HG03025 (cell line): ENCODE results near the gene THAP10.
"Not testable (repeated sequence)": the region's sequence is repeated elsewhere in the genome, so short reads cannot be mapped to it uniquely, and the experiment has no call there.

ENCODE experiments used
- ATAC-seq: cut with Tn5 transposase; IDR thresholded peaks from one replicate; pipeline ENCODE4 v1.9.1; 2021; ENCODE audit warnings: mild to moderate bottlenecking, moderate library complexity; ENCODE audit not compliant: unreplicated experiment, low FRiP score

Gene THAP10

GRCh38 chr15:70879401-70879800 lies 12.8 kb downstream of the THAP10 start:
- ATAC-seq, result no peak

GRCh38 chr15:70876683-70877082 lies 15.6 kb downstream of the THAP10 start:
- no peak for ATAC-seq

GRCh38 chr15:70876011-70876410 lies 16.2 kb downstream of the THAP10 start:
- ATAC-seq, result no peak

GRCh38 chr15:70875001-70875782 lies 17.0 kb downstream of the THAP10 start:
- no peak for ATAC-seq

DNA sequence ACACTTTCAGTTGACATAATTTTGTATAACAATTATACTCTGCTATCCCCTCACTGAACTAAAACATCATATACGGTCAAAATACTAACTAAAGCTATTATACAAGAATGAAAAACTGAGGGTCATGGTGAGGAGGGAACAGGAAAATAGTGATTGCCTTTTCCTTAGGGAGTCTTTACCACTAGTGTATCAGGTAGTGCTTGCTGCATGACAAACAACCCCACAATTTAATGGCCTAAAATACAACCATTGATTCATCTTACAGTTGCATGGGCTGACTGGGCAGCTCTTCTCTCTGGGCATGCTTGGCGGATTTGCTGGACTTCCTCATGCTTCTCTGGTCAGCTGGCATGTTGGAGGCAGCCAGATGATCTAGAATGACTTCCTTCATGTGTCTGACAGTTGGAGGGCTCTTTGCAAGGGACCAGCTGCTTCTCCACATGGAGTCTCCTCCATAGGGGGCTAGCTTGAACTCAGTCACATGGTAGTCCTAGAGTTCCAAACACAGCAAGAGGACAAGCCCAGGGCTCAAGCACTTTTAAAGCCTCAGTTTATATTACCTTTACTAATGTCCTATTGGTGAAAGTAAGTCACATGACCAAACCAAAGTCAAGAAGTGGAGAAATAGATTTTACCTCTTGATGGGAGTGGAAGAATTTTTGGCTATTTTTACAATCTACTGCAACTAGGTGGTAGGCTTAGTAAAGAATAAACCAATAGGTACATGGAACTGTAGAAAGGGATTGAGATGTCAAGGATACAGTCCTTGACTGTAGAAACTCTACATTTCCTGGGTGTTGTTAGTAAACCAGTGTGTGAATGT lies 18.8 kb downstream of the THAP10 start:
- ATAC-seq, result no peak

GRCh38 chr15:70871490-70871889 lies 20.7 kb downstream of the THAP10 start:
- ATAC-seq, result not testable (repeated sequence)

DNA sequence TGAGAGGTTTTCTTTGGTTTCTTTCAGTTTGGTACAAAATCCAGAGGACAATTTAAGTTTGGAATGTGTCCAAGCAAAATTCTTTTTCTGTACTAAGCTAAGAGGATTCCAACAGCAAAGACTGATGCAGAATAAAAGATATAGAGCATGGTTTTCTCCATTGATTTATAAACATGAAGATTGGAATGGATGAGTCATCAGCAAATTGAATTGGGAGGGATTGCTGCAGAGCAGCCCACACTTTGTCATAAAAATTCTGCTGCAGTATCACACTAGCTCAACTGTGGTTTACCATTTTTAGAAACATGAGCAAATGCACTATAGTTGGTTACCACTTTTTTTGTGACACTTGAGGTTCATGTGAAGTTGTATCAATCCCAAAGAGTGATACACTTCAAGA lies 22.2 kb downstream of the THAP10 start:
- no peak for ATAC-seq

DNA sequence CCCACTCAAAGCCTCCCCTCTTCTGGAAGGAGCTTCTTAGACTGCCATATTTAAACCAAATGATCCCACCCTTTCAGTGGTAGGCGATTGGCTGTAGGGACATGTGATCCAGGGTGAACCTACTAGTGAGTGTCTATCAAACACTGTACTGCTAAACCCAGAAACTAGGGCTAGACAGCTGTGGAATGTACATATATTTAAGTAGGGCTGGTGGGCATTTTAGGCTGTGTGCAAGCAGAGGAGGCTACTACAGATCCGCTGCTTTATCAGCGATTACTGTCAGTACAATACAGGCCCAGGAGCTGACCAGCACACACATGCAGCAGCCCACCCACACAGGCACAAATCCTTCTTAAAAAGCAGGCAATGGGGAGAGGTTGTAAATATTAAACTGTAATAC lies 22.9 kb downstream of the THAP10 start:
- no peak for ATAC-seq

DNA sequence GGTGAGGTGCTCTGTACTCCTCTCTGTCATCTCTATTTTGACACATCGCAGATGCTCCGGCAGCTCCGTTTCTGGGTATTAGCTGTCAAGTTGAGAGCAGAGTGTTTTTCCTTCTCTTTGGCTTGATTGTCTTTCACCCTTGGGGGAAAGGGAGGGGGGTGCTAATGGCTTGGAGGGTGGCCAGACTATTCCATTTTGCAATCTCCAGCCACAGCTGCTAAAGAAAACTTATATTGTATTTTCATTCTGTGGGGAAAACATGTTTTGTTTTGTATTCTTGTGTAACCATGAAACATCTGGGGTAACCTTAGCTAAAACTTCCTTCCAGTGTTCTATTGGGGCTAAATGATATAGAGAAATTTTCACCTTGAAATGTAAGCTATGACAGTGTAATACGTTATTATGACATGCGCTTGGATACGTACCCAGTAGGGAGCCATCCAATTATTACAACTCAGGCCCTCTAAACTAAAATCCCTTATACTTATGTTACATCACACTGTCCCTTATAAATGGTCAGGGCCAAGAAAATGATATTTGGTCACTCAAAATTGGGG lies 24.2 kb downstream of the THAP10 start:
- no peak for ATAC-seq

DNA sequence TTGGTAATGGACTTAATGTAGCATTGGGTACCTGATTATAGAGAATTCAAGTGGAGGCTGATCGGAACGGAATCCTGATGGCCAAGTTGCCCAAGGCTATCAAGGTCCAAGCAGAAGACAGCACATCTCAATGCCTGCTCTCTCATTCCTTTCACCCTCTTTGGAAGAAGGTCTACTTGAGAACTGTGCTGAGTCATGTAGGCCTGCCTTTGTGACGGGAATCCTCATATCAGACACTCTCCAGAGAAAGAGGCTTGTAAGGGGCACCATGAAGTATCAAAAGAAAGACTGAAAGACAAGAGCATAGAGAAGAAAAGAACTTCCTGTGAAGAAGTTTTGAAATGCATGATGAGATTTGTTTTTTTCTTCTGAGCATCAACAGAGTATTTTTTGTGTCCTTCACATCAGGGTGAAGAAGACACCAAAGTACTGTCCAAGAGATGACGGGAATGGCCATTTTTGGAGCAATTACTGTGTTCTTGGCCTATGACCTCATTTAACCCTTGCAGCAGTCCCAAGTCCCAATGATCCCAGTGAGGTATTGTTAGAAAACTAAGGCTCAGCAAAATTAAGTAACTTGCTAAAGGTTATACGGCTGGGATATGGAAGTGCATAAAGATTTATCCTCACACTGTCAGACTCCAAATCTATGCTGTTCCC lies 25.1 kb downstream of the THAP10 start:
- ATAC-seq, result no peak

GRCh38 chr15:70863450-70864218 lies 28.6 kb downstream of the THAP10 start:
- no peak for ATAC-seq

DNA sequence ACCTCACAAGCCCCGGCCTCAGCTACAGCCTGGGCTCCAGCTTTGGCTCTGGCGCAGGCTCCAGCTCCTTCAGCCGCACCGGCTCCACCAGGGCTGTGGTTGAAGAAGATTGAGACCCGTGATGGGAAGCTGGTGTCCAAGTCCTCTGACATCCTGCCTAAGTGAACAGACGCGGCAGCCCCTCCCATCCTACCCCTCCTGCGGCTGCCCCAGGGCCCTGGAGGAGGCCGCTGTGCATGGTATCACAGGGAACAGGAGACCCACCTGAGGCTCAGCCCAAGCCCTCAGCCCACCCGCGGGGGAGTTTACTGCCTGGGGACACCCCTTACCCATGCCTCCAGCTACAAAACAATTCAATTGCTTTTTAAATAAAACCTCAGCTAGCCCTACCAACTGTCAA lies 32.2 kb downstream of the THAP10 start:
- no peak for ATAC-seq

DNA sequence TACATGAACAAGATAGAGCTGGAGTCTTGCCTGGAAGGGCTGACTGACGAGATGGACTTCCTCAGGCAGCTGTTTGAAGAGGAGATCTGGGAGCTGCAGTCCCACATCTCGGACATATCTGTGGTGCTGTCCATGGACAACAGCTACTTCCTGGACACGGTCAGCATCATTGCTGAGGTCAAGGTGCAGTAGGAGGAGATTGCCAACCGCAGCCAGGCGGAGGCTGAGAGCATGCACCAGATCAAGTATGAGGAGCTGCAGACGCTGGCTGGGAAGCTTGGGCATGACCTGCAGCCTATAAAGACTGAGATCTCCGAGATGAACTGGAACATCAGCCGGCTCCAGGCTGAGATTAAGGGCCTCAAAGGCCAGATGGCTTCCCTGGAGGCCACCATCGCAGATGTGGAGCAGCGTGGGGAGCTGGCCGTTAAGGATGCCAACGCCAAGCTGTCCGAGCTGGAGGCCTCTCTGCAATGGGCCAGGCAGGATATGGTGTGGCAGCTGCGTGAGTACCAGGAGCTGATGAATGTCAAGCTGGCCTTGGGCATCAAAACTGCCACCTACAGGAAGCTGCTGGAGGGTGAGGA lies 32.8 kb downstream of the THAP10 start:
- no peak for ATAC-seq

- not testable (repeated sequence) for ATAC-seq
These were observed 33.5 kb downstream of the THAP10 start for GRCh38 chr15:70858614-70859321.

- no peak for ATAC-seq
These were observed 34.5 kb downstream of the THAP10 start for GRCh38 chr15:70857562-70858285.

DNA sequence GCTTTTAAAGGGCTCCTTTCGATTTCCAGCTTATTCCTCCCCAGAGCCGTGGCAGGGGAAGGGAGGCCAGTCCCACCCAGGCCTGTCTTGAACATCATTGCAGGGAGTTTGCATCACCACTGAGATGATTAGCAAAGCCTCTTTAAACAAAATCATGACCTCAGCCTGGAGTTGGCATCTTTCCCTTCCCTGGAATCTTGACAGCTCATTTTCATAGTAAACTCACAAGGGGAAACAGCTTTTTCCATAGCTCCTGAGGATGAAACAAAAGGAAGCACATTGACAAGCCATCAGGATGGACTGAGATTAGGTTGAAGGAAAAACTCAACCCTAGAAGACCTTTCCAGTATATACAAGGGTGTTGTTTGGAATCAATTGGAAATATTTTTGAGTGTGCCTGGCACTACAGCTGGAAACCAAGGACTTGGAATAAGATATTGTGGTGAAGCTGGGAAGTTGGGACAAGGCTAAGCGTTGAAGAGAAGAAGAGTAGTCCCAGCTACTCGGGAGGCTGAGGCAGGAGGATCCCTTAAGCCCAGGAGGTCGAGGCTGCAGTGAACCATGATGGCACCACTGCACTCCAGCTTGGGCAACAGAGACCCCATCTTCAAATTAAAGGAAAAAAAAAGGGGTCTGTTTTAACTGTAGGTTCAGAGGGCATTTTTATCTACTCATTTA lies 35.2 kb downstream of the THAP10 start:
- ATAC-seq, result no peak

- no peak for ATAC-seq
These were observed 35.9 kb downstream of the THAP10 start for GRCh38 chr15:70856177-70856883.
